B cell (primary cell): ENCODE measurements around the gene CLASP1.

Experiments used
- CTCF ChIP-seq: fragments of 200-600 bp; IDR thresholded peaks from one replicate; pipeline ENCODE4 v1.8.0; 2022; ENCODE audit warnings: antibody characterized with exemption, mild to moderate bottlenecking
- EZH2 ChIP-seq: IDR thresholded peaks from 2 replicates; pipeline ENCODE4 v1.6.1; 2012; ENCODE audit warnings: borderline replicate concordance, low read depth, mild to moderate bottlenecking, moderate library complexity, low read length; ENCODE audit not compliant: insufficient read depth, poor library complexity, severe bottlenecking

DNA sequence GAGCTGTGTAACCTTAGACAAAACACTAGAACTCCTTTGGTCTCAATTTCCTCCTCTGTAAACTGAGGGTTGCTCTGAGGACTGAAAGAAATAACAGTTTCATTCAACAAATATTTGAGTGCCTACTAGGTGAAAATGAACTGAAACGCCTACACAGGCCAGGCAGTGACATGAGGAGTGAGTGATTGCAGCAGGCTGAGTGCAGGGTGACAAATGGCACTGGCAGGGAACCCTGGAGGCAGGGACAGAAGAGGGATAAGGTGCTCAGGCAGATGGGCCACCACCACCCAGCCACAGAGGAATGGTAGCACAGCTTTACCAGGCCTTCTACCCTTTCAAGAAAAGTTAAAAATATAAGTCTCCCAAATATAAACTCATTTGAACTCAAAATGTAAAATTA lies 130.1 kb downstream of the CLASP1 start:
- TF ChIP-seq EZH2 (no peak), CTCF (no peak)
